Tibial nerve (tissue), 4 donors: ENCODE data around the gene PUM1. TPM values are rescaled to one million over a fixed set of nuclear protein-coding genes. Genes with fewer than 3 reads are reported as not detected.

Source experiments
- DNase-seq, 2 donors: peaks; one replicate each; pipeline ENCODE4 v3.0.0-alpha.2; 2019; ENCODE audit warnings: low spot score in 2 of 2
- H3K27ac ChIP-seq, 4 donors: fragments of 200-600 bp; sonication (generic) in 3 of 4; one replicate each; pipeline ENCODE4 v1.5.1; 2017 to 2019; ENCODE audit warnings: mild to moderate bottlenecking in 1 of 4
- H3K27me3 ChIP-seq, 2 donors: fragments of 200-600 bp; sonication (generic) in 1 of 2; one replicate each; pipeline versions ENCODE4 v1.5.1 to v1.6.0; 2017 to 2019
- H3K36me3 ChIP-seq, 3 donors: fragments of 200-600 bp; sonication (generic); one replicate each; pipeline ENCODE4 v1.5.1; 2018 to 2019
- H3K4me1 ChIP-seq, 4 donors: fragments of 200-600 bp; sonication (generic) in 3 of 4; one replicate each; pipeline ENCODE4 v1.5.1; 2017 to 2019
- H3K4me3 ChIP-seq, 4 donors: fragments of 200-600 bp; sonication (generic) in 3 of 4; one replicate each; pipeline ENCODE4 v1.5.1; 2017 to 2019; ENCODE audit warnings: mild to moderate bottlenecking in 1 of 4, moderate library complexity in 1 of 4
- H3K9me3 ChIP-seq, 4 donors: fragments of 200-600 bp; sonication (generic) in 3 of 4; one replicate each; pipeline ENCODE4 v1.5.1; 2017 to 2019
- EP300 ChIP-seq, 2 donors: sonication (generic); formaldehyde crosslinking; IDR thresholded peaks; one replicate each; pipeline ENCODE4 v1.6.1; 2017; ENCODE audit warnings: antibody characterized with exemption in 2 of 2, mild to moderate bottlenecking in 1 of 2
- POLR2A ChIP-seq, 2 donors: fragments of 450-650 bp; IDR thresholded peaks; one replicate each; pipeline ENCODE4 v1.6.1; 2017; ENCODE audit warnings: antibody characterized with exemption in 2 of 2, mild to moderate bottlenecking in 2 of 2, moderate library complexity in 2 of 2
- whole genome bisulfite sequencing, 2 donors: methylation state at CpG; one replicate each; pipeline ENCODE4 v1.1.5; 2018; 5-methylcytosine and 5-hydroxymethylcytosine counted together
- total RNA-seq, 4 donors: library from RNA; depleted of rRNA; stranded (reverse); fragments of >200 nt; gene quantifications; one replicate each; pipeline ENCODE4 v1.1.0, GENCODE V29; 2016
- TF ChIP-seq, protein P1 (sequence below), 5 experiments: fragments of 200-600 bp in 3 of 5; fragments of 450-650 bp in 2 of 5; sonication (generic) in 3 of 5; IDR thresholded peaks; one replicate each; pipeline ENCODE4 v1.5.1; 2016 to 2019; ENCODE audit warnings: antibody characterized with exemption in 5 of 5, mild to moderate bottlenecking in 3 of 5, moderate library complexity in 2 of 5

PUM1 gene
- total RNA-seq, 4 donors from 2014 or later, result 64.8 to 93.4 (median 76.0) TPM

DNA sequence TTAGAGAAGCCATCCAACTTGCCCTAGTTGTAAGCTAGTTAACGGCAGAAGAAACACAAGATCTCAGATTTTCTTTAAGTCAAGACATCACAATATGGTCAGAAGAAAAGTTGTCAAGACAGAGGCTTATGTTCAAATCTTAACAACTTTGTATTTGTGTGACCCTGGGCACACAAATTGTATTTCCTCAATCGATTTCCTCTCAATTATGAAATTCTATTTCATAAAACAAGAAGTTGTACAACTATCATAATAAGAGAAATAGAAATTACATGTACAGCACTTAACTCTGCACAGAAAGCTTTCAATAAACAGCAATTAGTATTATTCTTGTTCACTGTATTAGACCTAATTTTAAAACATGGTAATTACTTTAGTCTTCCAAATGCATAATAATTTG lies 94.0 kb downstream of the PUM1 start:
- peaks cover 0 to 34% (median 0%) of the 10 kb centered on the region in 3 donors for H3K36me3 ChIP-seq
- H3K27ac ChIP-seq, result no peak overlapping the region
- no peaks in the 10 kb centered on the region for H3K9me3 ChIP-seq
- H3K4me3 ChIP-seq, result no peak overlapping the region
- WGBS, 2 donors, result 71 to 74% methylated on average over 2 of the region's 2 CpGs
- H3K4me1 ChIP-seq, result peaks cover 0 to 39% (median 13%) of the 10 kb centered on the region in 4 donors
- DNase-seq, result no peak
- no peaks in the 10 kb centered on the region for H3K27me3 ChIP-seq
- no peak for TF ChIP-seq POLR2A (IDR thresholded peaks at IDR 0.05)
- TF ChIP-seq EP300 (IDR thresholded peaks at IDR 0.05), result no peak
- TF ChIP-seq, protein P1, sequence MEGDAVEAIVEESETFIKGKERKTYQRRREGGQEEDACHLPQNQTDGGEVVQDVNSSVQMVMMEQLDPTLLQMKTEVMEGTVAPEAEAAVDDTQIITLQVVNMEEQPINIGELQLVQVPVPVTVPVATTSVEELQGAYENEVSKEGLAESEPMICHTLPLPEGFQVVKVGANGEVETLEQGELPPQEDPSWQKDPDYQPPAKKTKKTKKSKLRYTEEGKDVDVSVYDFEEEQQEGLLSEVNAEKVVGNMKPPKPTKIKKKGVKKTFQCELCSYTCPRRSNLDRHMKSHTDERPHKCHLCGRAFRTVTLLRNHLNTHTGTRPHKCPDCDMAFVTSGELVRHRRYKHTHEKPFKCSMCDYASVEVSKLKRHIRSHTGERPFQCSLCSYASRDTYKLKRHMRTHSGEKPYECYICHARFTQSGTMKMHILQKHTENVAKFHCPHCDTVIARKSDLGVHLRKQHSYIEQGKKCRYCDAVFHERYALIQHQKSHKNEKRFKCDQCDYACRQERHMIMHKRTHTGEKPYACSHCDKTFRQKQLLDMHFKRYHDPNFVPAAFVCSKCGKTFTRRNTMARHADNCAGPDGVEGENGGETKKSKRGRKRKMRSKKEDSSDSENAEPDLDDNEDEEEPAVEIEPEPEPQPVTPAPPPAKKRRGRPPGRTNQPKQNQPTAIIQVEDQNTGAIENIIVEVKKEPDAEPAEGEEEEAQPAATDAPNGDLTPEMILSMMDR (IDR thresholded peaks at IDR 0.05), result no peak

DNA sequence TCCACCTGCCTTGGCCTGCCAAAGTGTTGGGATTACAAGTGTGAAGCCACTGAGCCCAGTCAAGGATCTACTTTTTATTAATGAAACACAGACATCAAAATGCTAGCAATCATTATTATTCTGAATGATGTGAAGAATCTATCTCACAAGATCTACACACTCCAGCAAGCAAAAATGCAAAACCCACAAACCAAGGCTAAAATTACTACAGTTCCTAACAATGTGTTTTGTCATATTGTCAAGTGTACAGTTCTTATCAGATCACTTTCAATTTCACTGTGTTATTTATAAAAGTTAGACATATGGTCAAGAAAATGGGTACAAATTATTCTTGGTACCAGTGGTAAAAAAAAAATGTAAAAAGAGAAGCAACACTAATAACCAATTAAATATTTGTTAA lies 95.6 kb downstream of the PUM1 start:
- Histone ChIP-seq H3K27ac (no peak overlapping the region), H3K4me1 (peaks cover 0 to 36% (median 11%) of the 10 kb centered on the region in 4 donors), H3K4me3 (no peak overlapping the region), H3K9me3 (no peaks in the 10 kb centered on the region), H3K27me3 (no peaks in the 10 kb centered on the region), H3K36me3 (peaks cover 0 to 50% (median 14%) of the 10 kb centered on the region in 3 donors)
- DNase-seq, result no peak
- TF ChIP-seq EP300 (IDR thresholded peaks at IDR 0.05) (no peak), POLR2A (IDR thresholded peaks at IDR 0.05) (no peak)
- TF ChIP-seq, protein P1 (IDR thresholded peaks at IDR 0.05), result no peak

DNA sequence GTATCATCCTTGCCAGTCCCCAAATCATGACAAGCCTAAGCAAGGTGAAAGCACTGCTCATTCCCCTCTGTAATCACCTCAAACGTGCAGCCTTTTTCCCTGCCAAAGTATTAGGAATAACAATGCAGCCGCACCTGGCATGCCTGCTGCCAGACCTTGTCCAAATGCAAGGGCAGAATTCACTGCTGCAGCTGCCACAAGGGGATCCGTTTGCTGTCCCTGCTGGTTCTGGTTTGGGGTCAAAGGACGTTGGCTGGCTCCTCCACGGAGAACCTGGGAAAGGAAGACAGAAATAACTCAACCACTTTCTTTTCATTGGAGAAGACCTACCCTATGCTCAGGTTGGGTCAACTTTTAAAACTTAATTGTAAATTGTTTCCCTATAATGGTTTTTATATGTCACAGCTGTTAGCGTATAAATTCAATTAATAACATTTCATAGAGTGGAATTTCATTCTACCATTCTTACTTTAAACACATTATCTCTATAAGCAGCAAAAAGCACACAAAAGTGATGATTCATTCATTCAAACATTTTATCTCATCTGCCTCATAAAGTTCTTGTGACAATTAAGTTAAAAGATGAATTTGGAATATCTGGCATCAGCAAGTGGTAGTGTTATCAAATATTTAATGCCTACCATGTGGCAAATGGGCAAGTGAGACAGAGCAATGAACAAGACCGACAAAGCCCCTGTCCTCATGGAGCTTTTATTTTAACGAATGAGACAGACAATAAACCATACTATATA lies 97.1 kb downstream of the PUM1 start:
- TF ChIP-seq, protein P1 (IDR thresholded peaks at IDR 0.05), result no peak
- TF ChIP-seq POLR2A (IDR thresholded peaks at IDR 0.05), result no peak
- no peak for TF ChIP-seq EP300 (IDR thresholded peaks at IDR 0.05)
- Histone ChIP-seq H3K9me3 (no peaks in the 10 kb centered on the region), H3K36me3 (peaks cover 0 to 55% (median 18%) of the 10 kb centered on the region in 3 donors), H3K27ac (no peak overlapping the region), H3K4me1 (peaks cover 0 to 36% (median 11%) of the 10 kb centered on the region in 4 donors), H3K4me3 (no peak overlapping the region), H3K27me3 (no peaks in the 10 kb centered on the region)
- WGBS, 2 donors, result 82 to 88% methylated on average over 8 of the region's 8 CpGs
- no peak for DNase-seq

DNA sequence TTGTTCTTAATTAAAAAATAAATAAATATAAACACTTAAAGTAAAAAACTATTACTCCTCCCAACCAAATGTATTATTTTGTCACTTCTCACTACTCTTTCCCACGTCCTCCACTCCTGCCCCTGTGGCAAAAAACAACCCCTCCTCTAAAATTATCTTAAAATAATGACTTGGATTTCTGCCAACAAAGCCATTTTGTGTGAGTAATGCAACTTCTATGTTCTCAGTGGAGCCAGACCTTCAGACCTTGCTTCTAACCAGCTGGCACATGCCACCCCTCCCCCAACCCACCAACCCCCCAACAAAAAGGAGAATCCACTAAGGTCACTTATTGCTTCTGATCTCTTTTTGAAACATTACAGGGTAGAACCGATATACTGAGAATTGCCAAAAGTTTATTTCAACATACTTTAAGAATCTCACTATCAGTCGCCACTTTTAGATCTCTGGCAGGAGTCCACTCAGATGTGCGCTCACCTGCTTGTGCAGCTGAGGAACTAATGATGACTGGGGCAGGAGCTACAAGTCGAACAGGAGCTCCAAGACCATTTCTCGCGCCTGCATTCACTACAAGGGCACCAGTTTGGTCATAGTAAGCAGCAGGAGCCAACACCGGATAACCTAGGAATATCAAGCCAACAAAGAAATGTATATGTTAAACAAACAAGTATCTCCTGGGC lies 98.7 kb downstream of the PUM1 start:
- WGBS, 2 donors, result 77 to 79% methylated on average over 8 of the region's 8 CpGs
- H3K36me3 ChIP-seq, result peaks cover 0 to 71% (median 23%) of the 10 kb centered on the region in 3 donors
- no peak overlapping the region for H3K4me3 ChIP-seq
- H3K4me1 ChIP-seq, result peaks cover 0 to 32% (median 11%) of the 10 kb centered on the region in 4 donors
- H3K9me3 ChIP-seq, result no peaks in the 10 kb centered on the region
- TF ChIP-seq POLR2A (IDR thresholded peaks at IDR 0.05), result no peak
- no peak for TF ChIP-seq EP300 (IDR thresholded peaks at IDR 0.05)
- TF ChIP-seq, protein P1 (IDR thresholded peaks at IDR 0.05), result no peak
- no peak overlapping the region for H3K27ac ChIP-seq
- H3K27me3 ChIP-seq, result no peaks in the 10 kb centered on the region
- no peak for DNase-seq
